GM12865 (cell line): Measurements from ENCODE around the gene TMTC1.

Experiments
- DNase-seq: peaks from one replicate; pipeline ENCODE4 v3.0.0; 2010; ENCODE audit warnings: low read depth
- H3K4me3 ChIP-seq: 2 replicates; pipeline ENCODE4 v1.5.1; 2011; ENCODE audit warnings: mild to moderate bottlenecking, low read depth, low read length, control low read depth
- CTCF ChIP-seq: IDR thresholded peaks from 2 replicates; pipeline ENCODE4 v1.5.1; 2011; ENCODE audit warnings: low read length, control low read depth, low read depth, inconsistent platforms; ENCODE audit not compliant: insufficient read depth; ENCODE audit errors: missing control alignments

Gene TMTC1

GRCh38 chr12:29717540-29718100 lies 66.1 kb downstream of the TMTC1 start:
- no peak for TF ChIP-seq CTCF
- no peak for DNase-seq
- H3K4me3 ChIP-seq = no peak overlapping the region

- no peak for DNase-seq
- TF ChIP-seq CTCF = no peak
- H3K4me3 ChIP-seq = no peak overlapping the region
Measured at GRCh38 chr12:29714966-29715365, 68.8 kb downstream of the TMTC1 start.

- TF ChIP-seq CTCF = no peak
- H3K4me3 ChIP-seq = no peak overlapping the region
- DNase-seq = no peak
Measured at GRCh38 chr12:29713729-29714128, 70.0 kb downstream of the TMTC1 start.

GRCh38 chr12:29711381-29711780 lies 72.4 kb downstream of the TMTC1 start:
- H3K4me3 ChIP-seq = no peak overlapping the region
- no peak for DNase-seq
- no peak for TF ChIP-seq CTCF

- H3K4me3 ChIP-seq = no peak overlapping the region
- no peak for TF ChIP-seq CTCF
- DNase-seq = no peak
Measured at GRCh38 chr12:29710104-29710503, 73.6 kb downstream of the TMTC1 start.

- no peak for DNase-seq
- no peak overlapping the region for H3K4me3 ChIP-seq
- no peak for TF ChIP-seq CTCF
Measured at GRCh38 chr12:29709496-29710040, 74.2 kb downstream of the TMTC1 start.

GRCh38 chr12:29709054-29709453 lies 74.7 kb downstream of the TMTC1 start:
- DNase-seq = no peak
- TF ChIP-seq CTCF = no peak
- H3K4me3 ChIP-seq = no peak overlapping the region
